PC-9 (cell line): ENCODE data around the gene GNA12. TPM values are rescaled to one million over a fixed set of nuclear protein-coding genes. Genes with fewer than 3 reads are reported as not detected.

Source experiments
- BruUV-seq: library from RNA; stranded (reverse); fragments of 400-500 nt; replicated peaks from 2 replicates; lab custom pipeline; 2021; lab: Mats Ljungman, UMichigan
- CTCF ChIA-PET: fragments of 300-600 bp; sonication (Branson Sonifier 250); formaldehyde crosslinking; loops from one replicate; lab custom pipeline; 2022; ENCODE audit warnings: antibody characterized with exemption; lab: Charles Lee
- POLR2A ChIA-PET: fragments of 300-600 bp; sonication (Branson Sonifier 250); formaldehyde crosslinking; loops from one replicate; lab custom pipeline; 2022; ENCODE audit warnings: antibody characterized with exemption; ENCODE audit not compliant: unreplicated experiment; lab: Charles Lee
- DNase-seq, 2 experiments: peaks; one replicate each; pipeline versions ENCODE4 v3.0.0 to v3.0.0-alpha.2; 2015 to 2022; ENCODE audit warnings: mixed read lengths in 1 of 2
- H2AFZ ChIP-seq: fragments of 200-600 bp; sonication (generic); 2 replicates; pipeline ENCODE4 v1.8.1; 2017; ENCODE audit warnings: antibody characterized with exemption
- H3F3A ChIP-seq: fragments of 200-600 bp; sonication (generic); 2 replicates; pipeline ENCODE4 v1.8.1; 2017; ENCODE audit warnings: antibody characterized with exemption, mild to moderate bottlenecking, low read depth; ENCODE audit not compliant: insufficient read depth
- H3K27ac ChIP-seq: fragments of 200-600 bp; sonication (generic); 2 replicates; pipeline ENCODE4 v1.6.1; 2016; ENCODE audit warnings: mixed run types
- H3K27me3 ChIP-seq: fragments of 200-600 bp; sonication (generic); 2 replicates; pipeline ENCODE4 v1.6.1; 2016; ENCODE audit warnings: low read depth, mixed run types; ENCODE audit not compliant: insufficient read depth
- H3K36me3 ChIP-seq: fragments of 200-600 bp; sonication (generic); 2 replicates; pipeline ENCODE4 v1.6.1; 2016; ENCODE audit warnings: low read depth, mixed run types
- H3K4me1 ChIP-seq: fragments of 200-600 bp; sonication (generic); replicated peaks from 2 replicates; pipeline ENCODE4 v1.6.1; 2016; ENCODE audit warnings: mixed run types; ENCODE audit not compliant: insufficient read depth
- H3K4me2 ChIP-seq: fragments of 200-600 bp; sonication (generic); 2 replicates; pipeline ENCODE4 v1.6.1; 2017; ENCODE audit warnings: mixed run types
- H3K4me3 ChIP-seq: fragments of 200-600 bp; sonication (generic); 2 replicates; pipeline ENCODE4 v1.6.1; 2016; ENCODE audit warnings: mixed run types
- H3K79me2 ChIP-seq: fragments of 200-600 bp; sonication (generic); 2 replicates; pipeline ENCODE4 v1.6.1; 2017; ENCODE audit warnings: low read depth, mixed run types
- H3K9me2 ChIP-seq: fragments of 200-600 bp; sonication (generic); 2 replicates; pipeline ENCODE4 v1.8.1; 2017; ENCODE audit warnings: mild to moderate bottlenecking; ENCODE audit not compliant: insufficient read depth
- H3K9me3 ChIP-seq: fragments of 200-600 bp; sonication (generic); 2 replicates; pipeline ENCODE4 v1.8.1; 2016; ENCODE audit warnings: low read depth; ENCODE audit not compliant: insufficient read depth
- H4K20me1 ChIP-seq: fragments of 200-600 bp; sonication (generic); 2 replicates; pipeline ENCODE4 v1.8.1; 2017; ENCODE audit not compliant: insufficient read depth
- CTCF ChIP-seq: fragments of 200-600 bp; sonication (generic); conservative IDR thresholded peaks from 2 replicates; pipeline ENCODE4 v1.6.1; 2017; ENCODE audit warnings: mixed run types, antibody characterized with exemption, mild to moderate bottlenecking, moderate library complexity
- EZH2 ChIP-seq: fragments of 200-600 bp; sonication (generic); IDR thresholded peaks from 2 replicates; pipeline ENCODE4 v1.8.0; 2017; ENCODE audit warnings: antibody characterized with exemption, low read depth
- intact Hi-C: fragments of 100-400 bp; cut with micrococcal nuclease; formaldehyde crosslinking; loops from one replicate; pipeline ENCODE4 v1.10.0; 2022; ENCODE audit not compliant: unreplicated experiment
- total RNA-seq: library from RNA; stranded (reverse); gene quantifications from 2 replicates; pipeline ENCODE4 v1.2.3, GENCODE V29; 2021

Gene GNA12
- total RNA-seq, 1 experiment from 2014 or later: 51.7 TPM

- H3K4me1 ChIP-seq: peaks cover 98% of the 10 kb centered on the region
- peak in 1 of 2 experiments; percentile 63 for DNase-seq
- H3F3A ChIP-seq: peaks cover 46% of the 10 kb centered on the region
- H3K36me3 ChIP-seq: peaks cover 6% of the 10 kb centered on the region; the same call in 1 of the 2 replicates
- ChIA-PET POLR2A (no interaction called here), CTCF (no interaction called here)
- no TSS peak for BruUV-seq
- intact Hi-C loops: no loop called here
- no peak for TF ChIP-seq CTCF
- TF ChIP-seq EZH2: no peak
- H3K79me2 ChIP-seq: peaks cover 98% of the 10 kb centered on the region
- peak overlapping the region; percentile 71 for H3K27ac ChIP-seq
- no peaks in the 10 kb centered on the region for H3K9me3 ChIP-seq
- no peak overlapping the region for H2AFZ ChIP-seq
- no peaks in the 10 kb centered on the region for H3K9me2 ChIP-seq
- peak overlapping the region; percentile 63 for H3K4me2 ChIP-seq
- no peaks in the 10 kb centered on the region; the same call in 1 of the 2 replicates for H4K20me1 ChIP-seq
- peak overlapping the region; percentile 21; the same call in 1 of the 2 replicates for H3K4me3 ChIP-seq
- no peaks in the 10 kb centered on the region for H3K27me3 ChIP-seq
Observed at GRCh38 chr7:2808891-2809665, 35.0 kb downstream of the GNA12 start.

- H3K27ac ChIP-seq: peak overlapping the region; percentile 71
- no peaks in the 10 kb centered on the region for H3K9me3 ChIP-seq
- peaks cover 6% of the 10 kb centered on the region; the same call in 1 of the 2 replicates for H3K36me3 ChIP-seq
- BruUV-seq: no TSS peak
- H3K4me2 ChIP-seq: peak overlapping the region; percentile 63
- ChIA-PET POLR2A (interaction anchor here (0.6 kb wide), 1 partner anchor 1216 kb away, joined by 4 read pairs; no protein-coding TSS in a partner anchor), CTCF (no interaction called here)
- H4K20me1 ChIP-seq: no peaks in the 10 kb centered on the region; the same call in 1 of the 2 replicates
- peaks cover 98% of the 10 kb centered on the region for H3K79me2 ChIP-seq
- DNase-seq: no peak
- peaks cover 98% of the 10 kb centered on the region for H3K4me1 ChIP-seq
- H3K4me3 ChIP-seq: no peak overlapping the region
- H2AFZ ChIP-seq: no peak overlapping the region
- H3F3A ChIP-seq: peaks cover 55% of the 10 kb centered on the region
- no peaks in the 10 kb centered on the region for H3K27me3 ChIP-seq
- no peaks in the 10 kb centered on the region for H3K9me2 ChIP-seq
- no peak for TF ChIP-seq EZH2
- TF ChIP-seq CTCF: no peak
- intact Hi-C loops: no loop called here
Observed at GRCh38 chr7:2807845-2808772, 36.0 kb downstream of the GNA12 start.

- peaks cover 99% of the 10 kb centered on the region for H3K4me1 ChIP-seq
- intact Hi-C loops: no loop called here
- H3K4me2 ChIP-seq: no peak overlapping the region
Observed at GRCh38 chr7:2807460-2807844, 36.7 kb downstream of the GNA12 start.

More at GRCh38 chr7:2807460-2807844, 36.7 kb downstream of the GNA12 start:
- Histone ChIP-seq H3F3A (peaks cover 62% of the 10 kb centered on the region), H3K9me3 (no peaks in the 10 kb centered on the region), H3K4me3 (no peak overlapping the region), H3K27me3 (no peaks in the 10 kb centered on the region), H2AFZ (no peak overlapping the region), H4K20me1 (no peaks in the 10 kb centered on the region; the same call in 1 of the 2 replicates), H3K9me2 (no peaks in the 10 kb centered on the region), H3K79me2 (peaks cover 93% of the 10 kb centered on the region), H3K27ac (no peak overlapping the region), H3K36me3 (peaks cover under 1% of the 10 kb centered on the region; the same call in 1 of the 2 replicates)
- ChIA-PET POLR2A (no interaction called here), CTCF (no interaction called here)
- no peak for DNase-seq
- no peak for TF ChIP-seq EZH2
- no peak for TF ChIP-seq CTCF
- BruUV-seq: no TSS peak
